OCI-LY7 (cell line): ENCODE results near the gene ANKRD44. TPM values are rescaled to one million over a fixed set of nuclear protein-coding genes. Genes with fewer than 3 reads are reported as not detected.
"Not testable (repeated sequence)": the region's sequence is repeated elsewhere in the genome, so short reads cannot be mapped to it uniquely, and the experiment has no call there.

Experiments used
- BruUV-seq: library from RNA; stranded (reverse); fragments of 400-500 nt; replicated peaks from 2 replicates; lab custom pipeline; 2021; lab: Mats Ljungman, UMichigan
- CTCF ChIA-PET: fragments of 300-600 bp; sonication (Branson Sonifier 250); formaldehyde crosslinking; loops from one replicate; lab custom pipeline; 2022; ENCODE audit warnings: antibody characterized with exemption; ENCODE audit not compliant: unreplicated experiment; lab: Charles Lee
- POLR2A ChIA-PET: fragments of 300-600 bp; sonication (Branson Sonifier 250); formaldehyde crosslinking; loops from one replicate; lab custom pipeline; 2022; ENCODE audit warnings: antibody characterized with exemption; lab: Charles Lee
- DNase-seq: peaks from one replicate; pipeline ENCODE4 v3.0.0-alpha.2; 2015; ENCODE audit warnings: low spot score
- H2AFZ ChIP-seq: fragments of 200-600 bp; sonication (generic), shearing (Covaris generic); 2 replicates; pipeline ENCODE4 v1.6.1; 2014; ENCODE audit warnings: mild to moderate bottlenecking, antibody characterized with exemption, low read length, moderate library complexity
- H3K27ac ChIP-seq: fragments of 200-600 bp; sonication (generic); 2 replicates; pipeline ENCODE4 v1.5.1; 2014; ENCODE audit warnings: mixed run types, low read depth, mild to moderate bottlenecking, moderate library complexity, low read length, inconsistent platforms; ENCODE audit not compliant: poor library complexity, severe bottlenecking
- H3K36me3 ChIP-seq: fragments of 200-600 bp; sonication (generic); 2 replicates; pipeline ENCODE4 v1.6.1; 2014; ENCODE audit warnings: mild to moderate bottlenecking, antibody characterized with exemption, low read length, moderate library complexity, mixed read lengths; ENCODE audit not compliant: insufficient read depth
- H3K4me1 ChIP-seq: fragments of 200-600 bp; sonication (generic); 2 replicates; pipeline ENCODE4 v1.5.1; 2014; ENCODE audit warnings: mild to moderate bottlenecking, low read length; ENCODE audit not compliant: insufficient read depth, poor library complexity, severe bottlenecking
- H3K4me2 ChIP-seq: fragments of 200-600 bp; sonication (generic); 2 replicates; pipeline ENCODE4 v1.6.1; 2014; ENCODE audit warnings: mild to moderate bottlenecking, low read length
- H3K4me3 ChIP-seq: fragments of 200-600 bp; sonication (generic); 2 replicates; pipeline ENCODE4 v1.5.1; 2014; ENCODE audit warnings: mild to moderate bottlenecking, low read depth, low read length; ENCODE audit not compliant: poor library complexity, severe bottlenecking
- H3K79me2 ChIP-seq: fragments of 200-600 bp; sonication (generic); 2 replicates; pipeline ENCODE4 v1.6.1; 2016; ENCODE audit warnings: low read depth, mild to moderate bottlenecking, low read length, moderate library complexity, mixed read lengths; ENCODE audit not compliant: insufficient read depth
- H3K9me2 ChIP-seq: fragments of 200-600 bp; sonication (generic); 2 replicates; pipeline ENCODE4 v1.6.1; 2016; ENCODE audit warnings: mild to moderate bottlenecking, low read length, mixed read lengths; ENCODE audit not compliant: insufficient read depth
- H3K9me3 ChIP-seq: fragments of 200-600 bp; sonication (generic); 2 replicates; pipeline ENCODE4 v1.6.1; 2014; ENCODE audit warnings: mild to moderate bottlenecking, mixed run types, low read length, mixed read lengths
- H4K20me1 ChIP-seq: fragments of 200-600 bp; sonication (generic); 2 replicates; pipeline ENCODE4 v1.6.1; 2014; ENCODE audit warnings: mild to moderate bottlenecking, antibody characterized with exemption, low read length, moderate library complexity, mixed read lengths; ENCODE audit not compliant: insufficient read depth
- CTCF ChIP-seq: fragments of 200-600 bp; sonication (generic); conservative IDR thresholded peaks from 2 replicates; pipeline ENCODE4 v1.5.1; 2014; ENCODE audit warnings: mild to moderate bottlenecking, antibody characterized with exemption, low read length, moderate library complexity, mixed read lengths
- EZH2phosphoT487 ChIP-seq: fragments of 200-600 bp; sonication (generic); IDR thresholded peaks from 2 replicates; pipeline ENCODE4 v1.6.1; 2018; ENCODE audit warnings: low read depth, borderline replicate concordance, mild to moderate bottlenecking, mixed run types, antibody characterized with exemption, low read length, moderate library complexity, mixed read lengths
- intact Hi-C: fragments of 100-400 bp; cut with micrococcal nuclease; formaldehyde crosslinking; loops from one replicate; pipeline ENCODE4 v1.10.0; 2022; ENCODE audit not compliant: unreplicated experiment
- total RNA-seq, 2 experiments: library from RNA; depleted of rRNA in 1 of 2; stranded (reverse); fragments of >200 nt in 1 of 2; shearing (Covaris generic) in 1 of 2; gene quantifications; 2 replicates each; pipeline ENCODE4 v1.2.3, GENCODE V29; 2014 to 2022

Gene ANKRD44
- total RNA-seq, 2 experiments from 2014 or later = 69.4 to 73.7 TPM

- Histone ChIP-seq H3K4me2 (peak overlapping the region; percentile 93), H4K20me1 (no peaks in the 10 kb centered on the region)
- peak; percentile 79 for DNase-seq
These were observed 17.1 kb downstream of the ANKRD44 start for GRCh38 chr2:197293252-197294007.

GRCh38 chr2:197292619-197293018 is 18.0 kb downstream of the ANKRD44 start:
- no peaks in the 10 kb centered on the region for H4K20me1 ChIP-seq
- no peaks in the 10 kb centered on the region for H3K9me2 ChIP-seq
- peak overlapping the region; percentile 93 for H3K4me2 ChIP-seq
- peak overlapping the region; percentile 64 for H3K4me3 ChIP-seq
- POLR2A ChIA-PET = interaction anchor here (1.0 to 6.7 kb wide), 9 partner anchors 14 to 94 kb away, joined by 3 to 128 read pairs (median 4); partner anchors contain the start of gene ANKRD44
- no peak for TF ChIP-seq CTCF
- intact Hi-C loops = loop anchor here (1.0 to 10.0 kb wide), 3 partner anchors 16 to 1118 kb away; partner anchors contain the start of gene STK17B
- CTCF ChIA-PET = interaction anchor here (1.0 to 1.8 kb wide), 3 partner anchors 16 to 164 kb away, joined by 3 to 4 read pairs (median 3); no protein-coding TSS in a partner anchor
- H3K79me2 ChIP-seq = peaks cover 99% of the 10 kb centered on the region
- peaks cover 29% of the 10 kb centered on the region for H3K36me3 ChIP-seq
- no peak overlapping the region for H2AFZ ChIP-seq
- peak; percentile 64 for DNase-seq
- peaks cover 19% of the 10 kb centered on the region for H3K9me3 ChIP-seq
- H3K27ac ChIP-seq = peak overlapping the region; percentile 91
- peaks cover 61% of the 10 kb centered on the region for H3K4me1 ChIP-seq
- no TSS peak for BruUV-seq

More at GRCh38 chr2:197293252-197294007, 17.1 kb downstream of the ANKRD44 start:
- TF ChIP-seq EZH2phosphoT487 (no peak), CTCF (no peak)
- Histone ChIP-seq H3K9me3 (peaks cover 19% of the 10 kb centered on the region), H3K4me3 (peak overlapping the region; percentile 64), H3K9me2 (no peaks in the 10 kb centered on the region), H3K4me1 (peaks cover 69% of the 10 kb centered on the region), H3K36me3 (peaks cover 35% of the 10 kb centered on the region), H3K79me2 (peaks cover 100% of the 10 kb centered on the region), H3K27ac (peak overlapping the region; percentile 91), H2AFZ (peak overlapping the region; percentile 33; the same call in 1 of the 2 replicates)
- intact Hi-C loops = loop anchor here (1.0 to 10.0 kb wide), 3 partner anchors 15 to 1119 kb away; partner anchors contain the start of gene STK17B
- CTCF ChIA-PET = interaction anchor here (1.0 to 1.8 kb wide), 3 partner anchors 16 to 165 kb away, joined by 3 to 4 read pairs (median 3); no protein-coding TSS in a partner anchor
- BruUV-seq = TSS peak; percentile 71
- POLR2A ChIA-PET = interaction anchor here (0.5 to 6.7 kb wide), 15 partner anchors 13 to 1019 kb away, joined by 3 to 128 read pairs (median 4); partner anchors contain the start of gene ANKRD44

GRCh38 chr2:197287596-197287932 is 23.0 kb downstream of the ANKRD44 start:
- intact Hi-C loops, H2AFZ ChIP-seq, DNase-seq, H3K9me2 ChIP-seq, H3K4me3 ChIP-seq, BruUV-seq, H4K20me1 ChIP-seq, H3K27ac ChIP-seq, H3K4me2 ChIP-seq: not testable (repeated sequence)
- Histone ChIP-seq H3K79me2 (peaks cover 98% of the 10 kb centered on the region), H3K9me3 (peaks cover 19% of the 10 kb centered on the region), H3K36me3 (peaks cover 38% of the 10 kb centered on the region), H3K4me1 (peaks cover 15% of the 10 kb centered on the region)
- CTCF ChIA-PET = interaction anchor here (0.6 kb wide), 1 partner anchor 30 kb away, joined by 3 read pairs; no protein-coding TSS in a partner anchor
- POLR2A ChIA-PET = interaction anchor here (0.7 kb wide), 1 partner anchor 161 kb away, joined by 4 read pairs; no protein-coding TSS in a partner anchor
